GM11168 (cell line): ENCODE results near the gene MSI2.

Source experiments
- in situ Hi-C: fragments of 300-500 bp; cut with MboI; formaldehyde crosslinking; loops from one replicate; pipeline ENCODE4 v1.12.0; 2022; ENCODE audit warnings: low sequenced_read_pairs; ENCODE audit not compliant: unreplicated experiment

The MSI2 gene

DNA sequence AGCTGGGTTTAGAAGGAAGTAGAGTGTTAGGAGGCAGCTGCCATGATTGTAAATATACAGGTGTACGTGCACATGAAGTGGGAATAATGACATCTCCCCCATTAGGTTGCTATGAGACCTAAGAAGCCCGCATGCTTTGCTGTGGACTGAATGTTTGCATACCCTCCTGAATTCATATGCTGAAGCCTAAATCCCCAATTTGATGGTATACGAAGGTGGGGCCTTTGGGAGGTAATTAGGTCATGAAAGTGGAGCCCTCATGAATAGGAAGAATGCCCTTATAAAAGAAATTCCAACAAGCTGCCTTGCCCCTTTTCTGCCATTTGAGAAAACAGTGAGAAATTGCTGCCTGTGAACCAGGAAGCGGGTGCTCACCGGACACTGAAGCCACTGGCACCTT, 444.8 kb downstream of the MSI2 start:
- in situ Hi-C loops: no loop called here

DNA sequence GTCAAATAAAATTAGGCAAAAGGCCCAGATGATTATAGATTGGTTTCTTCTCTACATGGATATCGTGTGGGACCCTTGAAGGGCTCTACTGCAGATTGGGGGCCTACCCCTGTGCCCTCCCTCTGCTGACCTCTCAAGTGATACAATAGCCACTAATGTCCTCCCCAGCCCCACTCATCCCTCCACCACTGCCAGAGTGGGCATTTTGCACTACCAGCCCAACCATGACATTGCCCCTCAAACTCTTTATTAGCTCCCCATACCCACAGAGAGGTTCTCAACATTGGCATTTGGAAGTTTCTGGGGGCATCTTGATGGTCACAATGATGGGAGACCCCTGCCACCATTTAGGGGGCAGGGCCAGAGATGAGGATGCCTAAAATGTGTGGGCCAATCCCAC, 446.9 kb downstream of the MSI2 start:
- in situ Hi-C loops: no loop called here

DNA sequence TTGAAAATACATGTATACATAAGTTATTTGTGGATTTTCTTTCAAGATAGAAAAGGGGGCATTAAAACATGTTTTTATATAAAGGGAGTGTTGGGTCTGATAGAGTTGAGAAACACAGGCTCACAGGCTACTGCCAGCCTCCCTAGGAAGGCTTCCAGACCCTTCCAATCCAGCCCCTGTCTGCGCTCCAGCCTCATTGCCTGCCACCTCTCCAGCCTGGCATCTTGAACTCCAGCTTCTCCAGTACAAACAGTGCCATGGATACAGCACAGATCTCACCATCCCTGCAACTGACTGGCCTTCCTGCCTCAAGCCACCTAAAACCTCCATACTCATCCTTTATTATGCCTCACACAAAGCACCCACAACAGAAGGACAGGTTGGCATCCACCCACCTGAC, 448.1 kb downstream of the MSI2 start:
- in situ Hi-C loops: no loop called here

DNA sequence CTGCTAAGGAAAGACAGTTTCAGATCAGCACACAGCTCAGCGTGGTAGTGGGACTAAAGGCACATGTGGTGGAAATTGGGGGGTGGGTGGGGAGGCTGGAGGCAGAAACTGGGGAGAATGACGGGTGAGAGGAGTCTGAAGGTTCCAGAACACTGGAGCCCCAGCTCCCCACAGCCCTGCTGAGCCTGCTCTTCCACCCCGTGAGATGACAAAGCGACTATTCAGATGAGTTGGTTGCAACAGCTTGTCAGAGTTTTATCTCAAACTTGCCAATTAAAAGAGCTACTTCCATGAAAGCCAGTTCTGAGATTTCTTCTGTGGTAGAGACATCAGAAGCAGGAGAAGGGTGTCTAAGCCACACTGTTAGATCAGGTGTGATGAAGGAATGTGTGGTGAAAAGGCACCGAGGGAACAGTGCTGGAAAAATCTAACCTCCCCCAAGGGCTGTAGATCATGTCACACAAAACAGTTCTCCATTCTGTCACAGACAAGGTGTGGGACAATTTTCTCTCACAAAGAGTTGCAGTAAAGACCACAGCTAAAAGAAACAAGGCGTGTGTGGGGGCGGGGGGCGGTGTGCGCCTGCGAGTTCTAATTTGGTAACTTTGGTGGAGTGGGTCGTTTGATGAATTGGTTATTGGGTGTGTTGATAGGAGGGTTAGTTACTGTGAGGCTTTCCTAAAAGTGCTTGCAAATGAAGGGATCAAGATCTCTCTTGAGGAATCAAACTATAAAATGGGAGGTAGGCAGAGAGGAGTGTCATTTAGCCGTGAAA, 449.8 kb downstream of the MSI2 start:
- in situ Hi-C loops: no loop called here

DNA sequence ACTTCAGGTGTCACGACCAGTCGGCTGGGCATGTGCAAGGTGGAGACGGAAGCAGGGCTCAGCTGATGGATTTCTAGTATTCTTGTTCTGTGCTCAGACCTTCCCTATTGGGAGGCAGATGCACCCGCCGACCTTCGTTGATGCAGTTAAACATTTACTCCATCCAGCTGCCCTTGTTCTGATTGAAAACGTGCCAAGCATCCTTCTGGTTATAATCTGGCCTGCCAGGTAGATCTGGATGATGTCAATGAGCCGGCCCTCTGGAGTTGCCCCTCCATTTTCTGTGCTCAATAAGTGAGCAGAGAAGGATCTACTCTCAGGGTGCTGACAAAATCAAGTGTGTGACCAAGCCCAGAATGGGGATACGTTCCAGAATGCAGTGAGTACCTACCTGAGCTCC, 450.4 kb downstream of the MSI2 start:
- in situ Hi-C loops: no loop called here

DNA sequence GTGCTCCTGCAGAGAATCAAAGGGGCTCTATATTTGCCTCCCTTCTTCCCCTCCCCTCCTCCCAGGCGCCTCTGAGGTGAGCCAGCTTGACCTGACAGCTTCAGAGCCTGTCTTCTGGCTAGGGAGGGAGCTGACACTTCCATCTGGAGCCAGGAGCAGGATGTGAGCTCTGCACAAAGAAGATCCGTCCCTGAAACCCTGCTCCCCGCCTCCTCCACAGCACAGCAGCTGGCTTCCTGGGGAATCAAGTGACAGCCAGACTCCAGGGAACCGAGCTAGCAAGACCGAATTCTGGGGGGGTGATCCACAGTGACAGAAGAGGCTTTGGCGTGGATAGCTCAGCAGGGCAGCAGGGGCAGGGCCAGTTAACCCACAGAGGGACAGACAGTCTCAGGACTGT, 451.6 kb downstream of the MSI2 start:
- in situ Hi-C loops: no loop called here

DNA sequence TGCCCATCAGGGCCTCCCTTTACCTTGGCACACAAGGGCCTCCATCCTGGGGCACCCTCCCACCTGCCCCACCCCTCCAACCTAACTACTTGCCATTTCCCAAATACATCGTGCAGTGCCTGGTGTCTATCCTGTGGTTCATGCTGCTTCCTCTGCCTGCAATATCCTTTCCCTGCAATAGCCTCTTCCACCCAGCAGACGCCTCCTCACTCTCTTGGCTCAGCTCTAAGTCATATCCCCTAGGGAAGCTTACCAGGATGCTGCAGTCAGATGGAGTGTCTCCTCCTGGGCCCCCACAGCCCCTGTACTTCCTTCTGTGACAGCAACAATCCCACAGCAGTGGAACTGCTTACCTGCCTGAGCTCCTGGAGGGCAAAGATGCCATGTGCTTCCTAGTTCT, 452.1 kb downstream of the MSI2 start:
- in situ Hi-C loops: no loop called here

DNA sequence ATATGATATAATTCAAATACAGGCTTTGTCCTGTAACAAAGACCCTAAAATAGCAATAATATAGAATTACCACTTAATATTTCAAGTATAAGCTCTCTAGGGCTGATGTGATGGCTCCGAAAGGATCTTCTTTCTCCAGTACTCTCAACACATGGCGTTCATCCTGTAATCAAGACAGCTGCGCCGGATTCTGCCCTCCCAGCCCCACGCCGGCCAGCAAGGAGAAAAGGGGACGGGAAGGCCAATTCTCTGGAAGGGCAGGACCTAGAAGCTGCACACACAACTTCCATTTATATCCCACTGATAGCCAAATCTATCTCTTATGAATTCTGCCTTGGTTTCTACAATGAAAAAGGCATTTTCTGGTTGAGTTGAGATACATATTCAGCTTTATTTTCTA, 456.8 kb downstream of the MSI2 start:
- in situ Hi-C loops: no loop called here

DNA sequence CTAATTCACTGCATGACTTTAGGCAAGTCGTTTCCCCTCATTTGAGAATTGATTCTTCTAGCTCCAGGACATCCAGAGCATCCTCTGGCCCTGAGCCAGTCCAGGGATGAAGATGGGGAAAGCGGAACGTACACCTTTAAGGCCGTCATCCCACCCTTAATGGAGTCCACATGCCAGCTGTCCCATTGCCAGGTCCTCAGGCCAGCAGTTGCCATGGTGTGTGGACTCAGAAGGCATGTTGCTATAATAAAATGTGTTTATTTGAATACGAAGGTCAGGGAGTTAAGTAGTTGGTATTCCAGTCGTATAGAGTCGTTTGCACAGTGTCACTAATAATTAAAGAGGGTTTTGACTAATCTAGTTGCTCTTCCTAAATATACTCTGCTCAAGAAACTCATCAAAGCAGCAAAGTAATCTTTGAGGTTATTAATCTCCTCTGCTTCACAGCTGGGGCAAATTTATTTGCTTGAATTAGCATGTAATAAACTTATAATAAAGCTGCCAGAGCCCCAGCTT, 458.4 kb downstream of the MSI2 start:
- in situ Hi-C loops: no loop called here

DNA sequence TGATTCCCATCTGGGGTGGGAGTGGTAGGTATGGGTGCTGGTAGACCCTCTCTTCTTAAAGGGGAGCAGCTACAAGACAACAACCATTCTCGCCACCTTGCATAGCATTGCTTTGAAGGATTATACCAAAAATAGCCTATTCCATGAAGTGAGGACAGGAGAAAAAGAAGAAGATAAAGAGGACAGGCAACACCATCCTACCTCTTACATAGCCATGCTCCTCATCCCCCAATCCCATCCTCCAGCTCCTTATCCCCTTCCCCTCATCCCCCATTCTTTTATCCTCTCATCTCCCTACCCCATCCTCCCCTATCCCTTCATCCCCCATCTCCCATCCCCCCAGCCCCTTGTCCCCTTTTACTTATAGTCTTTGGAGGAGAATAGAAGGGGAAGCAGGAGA, 459.7 kb downstream of the MSI2 start:
- in situ Hi-C loops: no loop called here

DNA sequence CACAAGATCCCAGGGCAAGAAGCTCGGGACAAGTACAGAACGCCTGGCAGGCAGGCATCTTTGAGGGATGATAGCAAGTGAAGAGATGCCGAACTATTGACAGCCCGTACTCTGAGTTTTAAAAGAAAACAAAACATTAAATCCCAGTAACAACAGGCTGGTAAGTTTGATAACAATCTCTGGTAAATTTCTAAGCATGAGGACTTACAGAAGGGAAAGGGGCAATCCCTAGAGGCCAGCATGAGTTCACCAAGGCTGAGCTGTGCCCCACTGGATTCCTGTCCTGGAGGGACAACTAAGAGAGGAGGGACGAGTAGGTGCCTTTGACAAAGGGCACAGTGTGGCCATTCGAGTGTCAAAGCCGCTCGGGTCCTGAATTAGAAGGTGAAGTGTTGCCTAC, 462.6 kb downstream of the MSI2 start:
- in situ Hi-C loops: no loop called here

DNA sequence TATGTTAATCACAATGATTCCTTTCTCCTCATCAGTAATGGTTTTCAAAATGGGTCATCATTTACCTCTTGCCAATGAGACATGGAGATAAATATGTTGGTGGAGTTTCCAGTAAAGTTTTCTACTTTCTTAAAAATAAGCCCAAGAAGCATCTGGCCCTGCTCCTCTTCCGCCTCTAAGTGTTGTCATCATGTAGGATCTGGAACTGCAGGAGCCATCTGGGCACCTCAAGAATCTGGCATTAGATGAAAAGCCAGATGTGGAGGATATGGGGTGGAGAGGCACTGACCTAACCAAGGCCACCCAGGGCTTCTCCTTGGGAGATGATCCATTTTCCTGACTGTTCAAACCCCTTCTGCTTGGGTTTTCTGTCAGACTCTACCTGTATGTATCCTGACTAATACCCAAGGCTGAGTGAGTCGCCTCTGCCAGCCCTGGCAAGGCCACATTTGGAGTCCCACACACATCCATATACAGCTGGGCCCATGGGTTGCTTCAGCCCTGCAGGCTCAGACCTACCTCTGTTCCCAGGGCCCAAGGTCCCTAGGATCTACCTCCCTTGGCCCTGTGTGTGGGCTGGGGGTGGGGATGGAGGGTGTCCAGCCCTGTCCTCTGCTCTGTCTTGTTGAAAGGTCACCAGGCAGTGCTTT, 464.2 kb downstream of the MSI2 start:
- in situ Hi-C loops: no loop called here

DNA sequence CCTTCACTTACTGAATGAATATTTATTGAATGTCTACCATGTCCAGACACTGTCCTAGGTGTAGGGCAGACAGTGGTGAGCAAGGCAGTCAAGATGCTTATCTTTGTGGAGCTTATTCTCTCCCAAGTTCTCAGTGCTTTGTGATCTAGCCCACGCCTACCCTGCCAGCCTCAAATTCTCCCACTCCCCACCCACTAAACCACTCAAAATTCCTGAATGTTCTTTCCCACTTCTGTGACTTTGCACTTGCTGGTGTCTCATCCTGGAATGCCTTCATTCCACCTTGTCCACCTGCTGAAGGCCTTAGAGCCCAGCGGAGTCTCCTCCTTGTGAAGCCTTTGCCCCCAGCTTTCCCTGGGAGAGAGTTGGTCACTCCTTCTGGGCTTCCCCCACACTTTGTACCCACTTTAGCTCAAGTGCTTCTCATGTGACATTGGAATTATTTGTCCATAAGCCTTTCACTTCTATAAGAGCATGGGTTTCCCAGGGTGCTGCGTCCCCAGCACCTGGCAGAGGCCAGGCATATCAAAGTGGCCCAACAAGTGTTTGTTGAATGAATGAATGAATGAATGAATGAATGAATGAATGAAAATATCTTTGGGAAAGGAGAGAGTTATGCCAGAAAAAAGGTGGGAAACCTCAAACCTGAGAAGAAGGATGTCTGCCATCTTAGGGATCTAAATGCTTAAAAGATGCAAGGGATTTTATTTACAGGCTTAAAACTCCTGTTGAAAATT, 465.8 kb downstream of the MSI2 start:
- in situ Hi-C loops: no loop called here

DNA sequence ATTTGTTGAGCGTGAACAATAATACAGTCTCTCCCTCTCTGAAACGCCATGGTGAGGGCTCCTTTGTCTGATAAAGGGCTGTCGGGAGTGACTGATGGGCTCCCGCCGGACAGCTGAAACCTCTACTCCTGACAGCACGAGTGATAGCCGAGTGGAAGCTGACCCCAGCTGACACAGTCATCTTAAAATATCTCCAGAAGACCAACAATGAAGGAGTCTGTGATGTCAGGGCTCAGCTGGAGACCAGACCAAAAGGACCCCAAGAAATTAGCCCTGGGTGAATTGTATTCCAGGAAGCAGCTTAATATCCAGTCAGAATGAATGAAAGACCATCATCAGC, 466.4 kb downstream of the MSI2 start:
- in situ Hi-C loops: no loop called here

DNA sequence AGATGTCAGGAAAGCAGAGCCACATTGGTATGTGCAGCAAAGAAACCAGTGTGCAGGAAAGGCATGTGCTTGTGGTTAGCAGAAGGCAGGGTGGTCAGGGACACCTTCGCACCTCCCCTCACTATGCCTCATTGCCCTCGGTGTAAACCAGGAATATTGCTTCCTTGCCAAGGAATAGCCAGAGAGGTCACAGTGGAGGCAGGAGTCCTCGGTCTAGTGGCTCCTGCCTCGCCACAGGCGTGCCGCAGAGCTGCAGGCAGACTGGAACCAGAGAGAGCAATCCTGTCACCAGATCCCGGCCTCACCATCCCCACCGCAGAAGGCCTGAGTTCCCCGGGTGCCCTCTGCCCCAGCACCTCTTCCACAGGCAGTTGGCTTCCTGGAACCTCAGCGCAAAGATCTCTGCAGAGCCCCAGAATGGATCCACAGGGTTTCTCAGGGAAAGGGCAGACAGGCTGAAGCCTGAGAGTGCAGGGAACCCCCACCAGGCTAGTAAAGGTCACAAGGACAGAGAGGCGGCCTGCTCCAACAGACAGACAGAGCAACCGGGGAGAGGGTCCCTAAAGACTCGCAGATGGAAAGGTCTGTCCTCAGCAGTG, 467.2 kb downstream of the MSI2 start:
- in situ Hi-C loops: no loop called here

DNA sequence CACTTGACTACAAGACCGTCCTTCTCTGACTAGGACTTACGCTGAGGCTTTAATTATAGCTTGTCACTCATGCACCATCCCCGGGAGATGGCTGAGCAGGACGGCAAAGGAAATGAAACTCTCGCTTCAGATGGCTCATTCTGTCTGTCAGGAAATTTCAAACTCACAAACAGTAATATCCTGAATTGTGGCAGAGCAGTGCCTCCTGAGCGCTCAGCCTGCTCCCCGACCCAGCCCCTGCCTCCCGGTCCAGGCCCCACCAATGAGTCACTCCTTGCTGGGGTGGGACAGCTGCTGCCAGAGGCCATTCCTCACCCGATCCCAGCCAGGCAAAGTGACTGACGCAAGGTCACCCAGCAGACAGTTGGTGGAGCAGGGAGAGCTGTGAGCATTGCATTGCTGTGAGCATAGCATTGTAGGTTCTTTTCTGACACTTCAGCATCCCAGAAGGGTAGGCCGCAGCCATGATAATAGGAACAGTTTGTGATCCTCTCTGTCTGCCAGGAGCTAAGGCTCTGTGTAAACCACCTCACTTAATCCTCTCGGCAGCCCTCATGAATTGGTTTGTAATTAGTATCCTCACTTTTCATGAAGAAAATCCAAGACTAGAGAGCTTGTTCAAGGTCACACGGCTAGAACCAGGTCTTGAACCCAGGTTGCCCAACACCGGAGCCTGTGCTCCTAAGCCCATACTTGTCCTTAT, 467.9 kb downstream of the MSI2 start:
- in situ Hi-C loops: no loop called here

DNA sequence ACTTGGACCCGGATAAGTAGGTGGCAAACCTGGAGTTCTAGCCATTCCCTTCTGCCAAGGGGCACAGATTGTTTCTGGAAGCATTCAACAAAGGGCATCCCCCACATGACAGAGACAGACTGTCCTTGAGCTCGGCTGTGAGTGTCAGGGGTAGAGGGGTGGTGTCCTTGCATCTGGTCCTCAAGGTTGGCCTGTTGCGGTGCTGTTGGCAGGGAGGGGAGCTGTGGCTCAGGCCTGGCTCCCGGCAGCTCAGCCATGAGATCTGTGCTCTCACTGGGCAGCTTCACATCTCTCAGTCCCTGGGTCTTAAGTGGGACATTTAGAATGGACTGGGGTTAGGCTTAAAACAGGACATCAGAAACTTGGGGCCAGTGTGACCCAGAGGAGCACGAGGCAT, 468.4 kb downstream of the MSI2 start:
- in situ Hi-C loops: no loop called here

DNA sequence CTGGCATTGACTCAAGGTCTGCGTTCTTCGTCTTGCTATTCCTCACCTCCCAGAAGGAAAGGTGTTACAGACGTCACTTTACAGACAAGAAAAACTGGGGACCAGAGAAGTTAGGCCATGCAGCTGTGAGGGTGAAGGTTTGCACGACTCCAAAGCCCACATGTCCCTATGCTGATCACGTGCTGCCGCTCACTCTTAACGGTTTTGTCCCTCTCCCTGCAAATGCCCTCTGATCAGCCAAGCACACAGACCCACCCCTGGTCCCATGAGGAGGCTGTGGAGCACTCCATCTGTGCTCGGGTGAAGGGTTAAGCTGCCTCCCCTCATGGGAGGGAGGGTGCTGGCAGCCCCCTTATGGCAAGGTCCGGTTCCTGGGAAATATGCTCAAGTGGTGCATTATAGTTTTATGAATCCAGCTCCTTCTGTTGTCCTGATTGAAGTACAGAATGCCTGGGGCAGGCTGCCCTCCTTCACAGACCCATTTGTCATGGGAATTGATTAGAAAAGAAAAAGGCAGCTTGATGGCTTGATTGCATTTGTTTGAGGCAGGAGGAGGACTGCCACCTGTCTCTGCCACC, 470.0 kb downstream of the MSI2 start:
- in situ Hi-C loops: no loop called here

DNA sequence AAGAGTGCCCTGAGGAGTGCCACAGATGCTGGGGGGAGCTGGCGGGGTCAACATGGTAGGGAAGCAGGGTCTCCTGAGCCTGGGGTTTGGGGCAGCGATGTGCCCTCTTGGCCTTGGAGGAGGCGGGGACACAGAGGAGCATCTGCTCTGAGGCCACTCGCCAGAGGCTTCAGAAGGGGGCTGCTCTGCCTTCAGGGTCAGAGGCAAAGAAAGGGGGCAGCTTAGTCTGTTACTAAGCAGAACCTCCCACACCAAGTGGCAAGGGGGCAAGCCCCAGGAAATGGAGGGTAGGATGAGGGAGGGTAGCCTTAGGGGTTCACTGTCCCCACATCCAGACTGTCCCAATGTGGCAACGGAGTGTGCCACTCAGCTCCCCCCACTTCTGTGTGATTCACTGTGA, 470.5 kb downstream of the MSI2 start:
- in situ Hi-C loops: no loop called here

DNA sequence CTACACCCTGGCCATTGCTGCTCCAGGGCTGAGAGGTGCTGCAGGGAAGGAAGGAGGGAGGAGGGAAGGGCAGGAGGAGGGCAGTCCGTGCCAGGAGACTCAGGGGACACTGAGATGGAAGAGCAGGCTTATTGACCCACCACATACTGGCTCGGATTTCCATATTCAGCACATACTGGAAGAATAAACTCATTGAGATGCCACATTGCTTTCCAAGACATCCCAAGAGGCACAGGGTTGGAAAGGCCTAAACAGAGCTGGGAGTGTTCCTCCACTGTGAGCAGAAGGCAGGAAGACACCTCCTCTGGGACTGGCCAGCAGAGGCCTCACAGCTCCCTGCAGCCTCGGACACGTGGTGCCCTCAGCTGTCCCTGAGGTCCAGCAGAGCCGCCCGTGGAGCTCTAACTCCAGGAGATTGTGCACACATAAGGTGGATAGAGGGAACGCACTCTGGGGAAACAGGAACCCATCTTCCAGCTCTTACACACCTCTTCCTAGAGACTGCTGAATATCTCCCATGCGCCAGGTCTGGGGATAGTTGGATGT, 471.4 kb downstream of the MSI2 start:
- in situ Hi-C loops: no loop called here
